H1 (cell line): Measurements from ENCODE around the gene IFNA17. TPM values are rescaled to one million over a fixed set of nuclear protein-coding genes. Genes with fewer than 3 reads are reported as not detected.
A peak's percentile ranks its signal among the peaks of the same experiment; 100 is the strongest.
"Not testable (repeated sequence)": the region's sequence is repeated elsewhere in the genome, so short reads cannot be mapped to it uniquely, and the experiment has no call there.

Source experiments
- CTCF ChIA-PET: fragments of 300-600 bp; sonication (Branson Sonifier 250); formaldehyde crosslinking; loops from one replicate; lab custom pipeline; 2021; ENCODE audit not compliant: partially characterized antibody; lab: Charles Lee
- POLR2A ChIA-PET: fragments of 300-600 bp; sonication (Branson Sonifier 250); formaldehyde crosslinking; loops from one replicate; lab custom pipeline; 2021; ENCODE audit warnings: inconsistent platforms; ENCODE audit not compliant: partially characterized antibody; lab: Charles Lee
- DNase-seq, 2 experiments: peaks; one replicate each; pipeline versions ENCODE4 v3.0.0 to v3.0.0-alpha.2; 2010 to 2022; ENCODE audit warnings: low spot score in 2 of 2, low read depth in 1 of 2, mixed read lengths in 1 of 2
- FAIRE-seq: peaks from 2 replicates; lab custom pipeline; 2011; peaks lifted over from hg19 to GRCh38; lab: Jason Lieb, UNC
- H2AFZ ChIP-seq: 2 replicates; pipeline ENCODE4 v1.8.1; 2012; ENCODE audit warnings: low read length, inconsistent platforms
- H2AK5ac ChIP-seq: 2 replicates; pipeline ENCODE4 v1.6.1; 2013; ENCODE audit warnings: low read depth, low read length
- H2BK120ac ChIP-seq: replicated peaks from 2 replicates; pipeline ENCODE3; 2013; ENCODE audit warnings: low read depth, low read length, inconsistent platforms
- H2BK12ac ChIP-seq: 2 replicates; pipeline ENCODE4 v1.6.1; 2013; ENCODE audit warnings: low read depth, low read length
- H2BK15ac ChIP-seq: 2 replicates; pipeline ENCODE4 v1.6.1; 2013; ENCODE audit warnings: low read length
- H2BK20ac ChIP-seq: 2 replicates; pipeline ENCODE4 v1.6.1; 2013; ENCODE audit warnings: low read length
- H2BK5ac ChIP-seq: 2 replicates; pipeline ENCODE4 v1.6.1; 2013; ENCODE audit warnings: low read depth, low read length
- H3K14ac ChIP-seq: 2 replicates; pipeline ENCODE4 v1.6.1; 2013; ENCODE audit warnings: inconsistent platforms; ENCODE audit not compliant: insufficient read length
- H3K18ac ChIP-seq: 2 replicates; pipeline ENCODE4 v1.6.1; 2013; ENCODE audit warnings: low read length; ENCODE audit errors: extremely low read depth
- H3K23ac ChIP-seq: 2 replicates; pipeline ENCODE4 v1.6.1; 2013; ENCODE audit warnings: inconsistent platforms; ENCODE audit not compliant: insufficient read length
- H3K23me2 ChIP-seq: 2 replicates; pipeline ENCODE4 v1.6.1; 2013; ENCODE audit warnings: low read depth, low read length
- H3K27ac ChIP-seq: 2 replicates; pipeline ENCODE4 v1.6.1; 2011; ENCODE audit warnings: low read depth, low read length, inconsistent platforms
- H3K27me3 ChIP-seq, 4 experiments: replicated peaks in 1 of 4; 1 replicate in 1 of 4; 2 replicates in 3 of 4; pipeline versions ENCODE4 v1.6.1 to v1.8.1; 2011 to 2013; ENCODE audit warnings: low read length in 3 of 4, mild to moderate bottlenecking in 3 of 4, inconsistent platforms in 2 of 4, mixed read lengths in 2 of 4, moderate library complexity in 1 of 4; ENCODE audit not compliant: control insufficient read depth in 3 of 4, insufficient read depth in 3 of 4; ENCODE audit errors: extremely low read depth in 1 of 4
- H3K36me3 ChIP-seq, 4 experiments: 2 replicates each; pipeline versions ENCODE4 v1.6.1 to v1.8.1; 2011 to 2013; ENCODE audit warnings: mild to moderate bottlenecking in 4 of 4, low read length in 3 of 4, moderate library complexity in 2 of 4, control low read depth in 1 of 4, inconsistent platforms in 1 of 4; ENCODE audit not compliant: insufficient read depth in 4 of 4, control insufficient read depth in 2 of 4
- H3K4ac ChIP-seq: replicated peaks from 2 replicates; pipeline ENCODE3; 2013; ENCODE audit warnings: low read length, low read depth, mixed read lengths, inconsistent platforms; ENCODE audit not compliant: insufficient read length
- H3K4me1 ChIP-seq, 4 experiments: replicated peaks in 1 of 4; 1 replicate in 1 of 4; 2 replicates in 3 of 4; pipeline versions ENCODE4 v1.6.1 to v1.8.1; 2011 to 2013; ENCODE audit warnings: low read length in 3 of 4, inconsistent platforms in 2 of 4, mixed read lengths in 1 of 4; ENCODE audit not compliant: insufficient read depth in 4 of 4, control insufficient read depth in 3 of 4
- H3K4me2 ChIP-seq, 2 experiments: 2 replicates each; pipeline versions ENCODE4 v1.6.1 to v1.8.1; 2011 to 2013; ENCODE audit warnings: low read depth in 2 of 2, low read length in 2 of 2, control low read depth in 1 of 2, inconsistent platforms in 1 of 2, mild to moderate bottlenecking in 1 of 2; ENCODE audit not compliant: insufficient read depth in 1 of 2
- H3K4me3 ChIP-seq, 4 experiments: fragments of 200-600, 300-600 bp in 1 of 4; sonication (generic), shearing (Covaris generic), sonication (Bioruptor Twin) in 1 of 4; 2 replicates each; pipeline versions ENCODE4 v1.5.1 to v1.8.1; 2011 to 2016; ENCODE audit warnings: low read length in 4 of 4, low read depth in 3 of 4, control low read depth in 2 of 4, inconsistent platforms in 2 of 4, mild to moderate bottlenecking in 2 of 4, mixed read lengths in 1 of 4, moderate library complexity in 1 of 4; ENCODE audit not compliant: insufficient read depth in 2 of 4; ENCODE audit errors: extremely low read depth in 1 of 4
- H3K56ac ChIP-seq: replicated peaks from 2 replicates; pipeline ENCODE3; 2013; ENCODE audit warnings: low read depth, mild to moderate bottlenecking, mixed read lengths, low read length, inconsistent platforms; ENCODE audit not compliant: insufficient read length
- H3K79me1 ChIP-seq: 2 replicates; pipeline ENCODE4 v1.6.1; 2013; ENCODE audit warnings: low read depth, low read length, control low read depth
- H3K79me2 ChIP-seq, 2 experiments: 2 replicates each; pipeline versions ENCODE4 v1.6.1 to v1.8.1; 2012 to 2013; ENCODE audit warnings: low read length in 2 of 2, mild to moderate bottlenecking in 2 of 2, inconsistent platforms in 1 of 2; ENCODE audit not compliant: insufficient read depth in 2 of 2, control insufficient read depth in 1 of 2
- H3K9ac ChIP-seq, 4 experiments: replicated peaks in 1 of 4; 1 replicate in 1 of 4; 2 replicates in 3 of 4; pipeline versions ENCODE4 v1.6.1 to v1.8.1; 2011 to 2013; ENCODE audit warnings: low read depth in 3 of 4, low read length in 3 of 4, control low read depth in 2 of 4, mild to moderate bottlenecking in 2 of 4, moderate library complexity in 2 of 4, inconsistent platforms in 1 of 4; ENCODE audit errors: extremely low read depth in 1 of 4
- H3K9me3 ChIP-seq, 2 experiments: 2 replicates each; pipeline versions ENCODE4 v1.6.1 to v1.8.1; 2012 to 2013; ENCODE audit warnings: mild to moderate bottlenecking in 2 of 2, moderate library complexity in 2 of 2, control low read depth in 1 of 2, inconsistent platforms in 1 of 2, low read depth in 1 of 2, low read length in 1 of 2, mixed read lengths in 1 of 2; ENCODE audit not compliant: insufficient read depth in 2 of 2
- H4K20me1 ChIP-seq, 2 experiments: replicated peaks in 1 of 2; 2 replicates each; pipeline versions ENCODE3 to v1.8.1; 2011 to 2013; ENCODE audit warnings: inconsistent platforms in 2 of 2, low read length in 2 of 2, mild to moderate bottlenecking in 1 of 2; ENCODE audit not compliant: insufficient read depth in 2 of 2, control insufficient read depth in 1 of 2
- H4K5ac ChIP-seq: 2 replicates; pipeline ENCODE4 v1.6.1; 2013; ENCODE audit warnings: low read length, low read depth, mixed read lengths, inconsistent platforms; ENCODE audit not compliant: insufficient read length
- H4K8ac ChIP-seq: 2 replicates; pipeline ENCODE4 v1.8.0; 2013; ENCODE audit warnings: mild to moderate bottlenecking, moderate library complexity, low read length, inconsistent platforms; ENCODE audit not compliant: insufficient read depth; ENCODE audit errors: extremely low read depth
- H4K91ac ChIP-seq: replicated peaks from 2 replicates; pipeline ENCODE3; 2013; ENCODE audit warnings: low read length, mixed read lengths, inconsistent platforms; ENCODE audit not compliant: insufficient read length
- RAD21 ChIP-seq, 2 experiments: IDR thresholded peaks in 1 of 2; conservative IDR thresholded peaks in 1 of 2; 2 replicates each; pipeline ENCODE4 v1.6.1; 2011; ENCODE audit warnings: low read depth in 2 of 2, low read length in 2 of 2, improper control_type of control experiment in 1 of 2, inconsistent platforms in 1 of 2, mild to moderate bottlenecking in 1 of 2, moderate library complexity in 1 of 2
- WGBS, 2 experiments: shearing (Covaris generic) in 1 of 2; methylation state at CpG; one replicate each; pipeline versions ENCODE4 v1.1.6 to v1.1.7; 2013 to 2015; ENCODE audit warnings: low lambda C conversion rate in 2 of 2, mixed read lengths in 2 of 2, inconsistent platforms in 1 of 2, low coverage in 1 of 2, missing lambda C conversion rate in 1 of 2; ENCODE audit not compliant: insufficient replicate concordance in 2 of 2, insufficient coverage in 1 of 2, insufficient read length in 1 of 2; ENCODE audit errors: extremely low coverage in 1 of 2, missing lambda C conversion rate in 1 of 2; 5-methylcytosine and 5-hydroxymethylcytosine counted together
- polyA plus RNA-seq, 7 experiments: library from polyadenylated mRNA; depleted of rRNA in 3 of 7; stranded (reverse) in 5 of 7; unstranded in 2 of 7; fragments of >200 nt in 5 of 7; fragments of 200-250 nt in 2 of 7; gene quantifications; 1 replicate in 5 of 7; 2 replicates in 1 of 7; 4 replicates in 1 of 7; pipeline versions ENCODE4 v1.2.1 to v1.2.3, GENCODE V29; 2011 to 2013; ENCODE audit warnings: missing spikeins in 2 of 7, mixed read lengths in 2 of 7
- total RNA-seq: library from RNA; stranded (reverse); fragmentation: NEBNext Ultra II Directional; extraction: Animal tissue kit (Norgen Biotek cat#: 25700); gene quantifications from 2 replicates; pipeline ENCODE4 v1.2.1, GENCODE V29; 2021
- TF ChIP-seq, protein P1 (sequence below), 3 experiments: IDR thresholded peaks; 1 replicate in 2 of 3; 2 replicates in 1 of 3; pipeline versions ENCODE4 v1.5.1 to v1.6.1; 2011; ENCODE audit warnings: low read length in 3 of 3, mild to moderate bottlenecking in 3 of 3, inconsistent platforms in 2 of 3, low read depth in 1 of 3, moderate library complexity in 1 of 3; ENCODE audit not compliant: insufficient read depth in 1 of 3; ENCODE audit errors: control extremely low read depth in 1 of 3

The IFNA17 gene
- total and polyA plus RNA-seq, 2 of the 8 experiments (the other 6 are each of a cell fraction or from before 2014, with no cell fraction given) = not detected

DNA sequence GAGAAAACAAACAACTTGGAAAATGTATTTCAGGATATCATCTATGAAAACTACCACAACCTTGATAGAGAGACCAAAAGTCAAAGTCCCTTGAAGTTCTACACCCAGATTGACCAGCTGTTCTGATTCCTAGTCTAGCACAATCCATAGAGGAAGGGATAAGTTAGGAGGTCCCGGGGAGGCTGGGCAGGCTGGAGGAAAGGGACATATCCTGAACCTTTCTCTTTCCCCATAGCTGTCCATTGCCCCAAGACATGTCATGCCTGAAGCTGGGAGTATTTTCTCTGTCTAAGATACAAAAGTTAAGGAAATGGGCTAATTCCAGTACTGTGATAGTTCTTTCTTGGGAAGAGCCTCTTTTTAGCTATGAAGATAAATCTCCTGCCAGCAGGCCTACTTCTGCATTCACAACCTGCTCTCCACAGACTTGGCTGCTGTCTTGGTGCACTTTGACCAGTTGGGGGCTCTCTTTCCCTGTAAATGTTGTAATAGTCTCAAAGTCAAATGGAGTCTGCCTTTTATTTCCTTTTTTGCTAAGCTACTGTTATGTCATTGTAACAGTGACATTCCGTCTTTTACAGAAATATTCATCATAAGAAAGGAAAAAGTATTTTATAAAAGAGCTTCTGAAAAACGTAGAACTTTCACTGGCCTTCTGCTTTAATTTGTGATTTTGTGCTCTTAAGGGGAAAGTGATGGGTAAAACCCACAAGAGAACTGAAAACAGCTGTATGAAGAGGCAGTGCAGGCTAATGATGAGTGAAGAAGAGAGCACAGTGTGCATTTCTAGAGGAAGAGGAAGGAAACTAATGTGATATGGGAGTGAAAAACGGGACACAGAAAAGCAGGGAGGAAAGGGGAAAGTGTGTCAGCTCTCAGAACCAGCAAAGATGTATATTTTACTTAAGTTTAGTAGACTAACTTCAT is 44.9 kb downstream of the IFNA17 start:
- H2BK5ac ChIP-seq, H3K27me3 ChIP-seq, H3K4me3 ChIP-seq, H2AK5ac ChIP-seq, H3K9me3 ChIP-seq, H3K23me2 ChIP-seq, H4K20me1 ChIP-seq, FAIRE-seq, H2BK12ac ChIP-seq, H2BK15ac ChIP-seq, H4K91ac ChIP-seq, H3K56ac ChIP-seq, H3K18ac ChIP-seq, H2AFZ ChIP-seq, H3K4ac ChIP-seq, H3K27ac ChIP-seq, H3K79me1 ChIP-seq, H4K5ac ChIP-seq, H3K79me2 ChIP-seq, H3K4me2 ChIP-seq, H3K9ac ChIP-seq, H3K4me1 ChIP-seq, H2BK20ac ChIP-seq, POLR2A ChIA-PET, H4K8ac ChIP-seq, DNase-seq, H3K14ac ChIP-seq, H3K36me3 ChIP-seq, H3K23ac ChIP-seq, H2BK120ac ChIP-seq: not testable (repeated sequence)
- 39% methylated on average over 4 of the region's 4 CpGs; no CpG with 5 or more reads in 1 of the 2 experiments for WGBS, 2 experiments
- CTCF ChIA-PET = interaction anchor here (0.7 to 2.6 kb wide), 37 partner anchors 9 to 611 kb away, joined by 3 to 15 read pairs (median 4); partner anchors contain the start of genes IFNA10 and IFNA8
- peak; percentile 53 to 62; a peak in 3 of 4 replicates for TF ChIP-seq RAD21 (IDR thresholded peaks at IDR 0.05 in 1 of 2, conservative IDR thresholded peaks at IDR 0.05 in 1 of 2; ENCODE audit: low read depth in 2 of 2, low read length in 2 of 2)
- TF ChIP-seq, protein P1, sequence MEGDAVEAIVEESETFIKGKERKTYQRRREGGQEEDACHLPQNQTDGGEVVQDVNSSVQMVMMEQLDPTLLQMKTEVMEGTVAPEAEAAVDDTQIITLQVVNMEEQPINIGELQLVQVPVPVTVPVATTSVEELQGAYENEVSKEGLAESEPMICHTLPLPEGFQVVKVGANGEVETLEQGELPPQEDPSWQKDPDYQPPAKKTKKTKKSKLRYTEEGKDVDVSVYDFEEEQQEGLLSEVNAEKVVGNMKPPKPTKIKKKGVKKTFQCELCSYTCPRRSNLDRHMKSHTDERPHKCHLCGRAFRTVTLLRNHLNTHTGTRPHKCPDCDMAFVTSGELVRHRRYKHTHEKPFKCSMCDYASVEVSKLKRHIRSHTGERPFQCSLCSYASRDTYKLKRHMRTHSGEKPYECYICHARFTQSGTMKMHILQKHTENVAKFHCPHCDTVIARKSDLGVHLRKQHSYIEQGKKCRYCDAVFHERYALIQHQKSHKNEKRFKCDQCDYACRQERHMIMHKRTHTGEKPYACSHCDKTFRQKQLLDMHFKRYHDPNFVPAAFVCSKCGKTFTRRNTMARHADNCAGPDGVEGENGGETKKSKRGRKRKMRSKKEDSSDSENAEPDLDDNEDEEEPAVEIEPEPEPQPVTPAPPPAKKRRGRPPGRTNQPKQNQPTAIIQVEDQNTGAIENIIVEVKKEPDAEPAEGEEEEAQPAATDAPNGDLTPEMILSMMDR (IDR thresholded peaks at IDR 0.05; ENCODE audit: control extremely low read depth in 1 of 3, insufficient read depth in 1 of 3, low read depth in 1 of 3, low read length in 3 of 3) = peak; percentile 37 to 70 (median 58)
